Adipose tissue (tissue), 3 donors: ENCODE data around the gene DNAH1. TPM values are rescaled to one million over a fixed set of nuclear protein-coding genes. Genes with fewer than 3 reads are reported as not detected.

Experiments used
- H3K27ac ChIP-seq: one replicate; pipeline ENCODE4 v1.5.1; 2013; ENCODE audit warnings: low read depth, low read length
- WGBS, 3 donors: extraction: QIAGEN DNeasy Blood & Tissue Kit; methylation state at CpG; one replicate each; pipeline ENCODE4 v1.1.7; 2013; 5-methylcytosine and 5-hydroxymethylcytosine counted together
- polyA plus RNA-seq, 3 donors: library from polyadenylated mRNA; stranded (reverse); fragments of 200-250 nt; gene quantifications; one replicate each; pipeline ENCODE4 v1.2.3, GENCODE V29; 2013
- donor health status: healthy with polysubstance abuse.
- donor health status: Bipolar disorder and iron deficiency.
- donor health status: healthy.

The DNAH1 gene
- polyA plus RNA-seq, 3 donors: 2.4 to 10.7 (median 8.0) TPM

GRCh38 chr3:52350416-52350815 lies 34.3 kb downstream of the DNAH1 start:
- H3K27ac ChIP-seq: no peak overlapping the region
- WGBS, 3 donors: 93 to 95% (median 94%) methylated on average over 7 of the region's 7 CpGs

GRCh38 chr3:52350981-52351761 lies 35.1 kb downstream of the DNAH1 start:
- WGBS, 3 donors: 91 to 95% (median 92%) methylated on average over 11 of the region's 11 CpGs

DNA sequence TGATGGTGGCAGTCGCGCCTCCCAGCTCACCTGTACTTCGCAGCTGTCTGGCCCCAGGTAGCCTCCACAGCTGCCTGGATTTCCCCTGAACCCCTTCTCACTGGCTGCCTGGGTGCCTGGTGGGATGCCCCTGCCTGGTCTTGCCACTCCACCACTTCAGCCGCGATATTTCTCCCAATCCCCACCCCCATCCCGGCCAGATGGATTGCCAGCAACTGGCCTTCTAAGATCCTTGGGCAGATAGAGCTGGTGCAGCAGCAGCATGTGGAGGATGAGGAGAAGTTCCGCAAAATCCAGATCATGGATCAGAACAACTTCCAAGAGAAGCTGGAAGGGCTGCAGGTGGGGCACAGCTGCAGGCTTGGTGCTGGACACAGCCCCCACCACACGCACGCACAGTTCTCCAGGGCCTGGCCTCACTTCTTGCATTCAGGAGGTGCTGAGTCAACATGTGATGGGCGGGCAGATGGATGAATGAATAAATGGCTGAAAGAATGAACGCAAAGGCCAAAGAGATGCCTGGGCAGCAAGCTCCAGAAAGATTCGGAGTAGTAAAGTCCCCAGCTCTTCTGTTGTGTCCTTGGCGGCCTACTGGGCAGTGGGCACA lies 35.7 kb downstream of the DNAH1 start:
- WGBS, 3 donors: 93 to 96% (median 94%) methylated on average over 13 of the region's 13 CpGs
- H3K27ac ChIP-seq: no peak overlapping the region

More at GRCh38 chr3:52350981-52351761, 35.1 kb downstream of the DNAH1 start:
- no peak overlapping the region for H3K27ac ChIP-seq

DNA sequence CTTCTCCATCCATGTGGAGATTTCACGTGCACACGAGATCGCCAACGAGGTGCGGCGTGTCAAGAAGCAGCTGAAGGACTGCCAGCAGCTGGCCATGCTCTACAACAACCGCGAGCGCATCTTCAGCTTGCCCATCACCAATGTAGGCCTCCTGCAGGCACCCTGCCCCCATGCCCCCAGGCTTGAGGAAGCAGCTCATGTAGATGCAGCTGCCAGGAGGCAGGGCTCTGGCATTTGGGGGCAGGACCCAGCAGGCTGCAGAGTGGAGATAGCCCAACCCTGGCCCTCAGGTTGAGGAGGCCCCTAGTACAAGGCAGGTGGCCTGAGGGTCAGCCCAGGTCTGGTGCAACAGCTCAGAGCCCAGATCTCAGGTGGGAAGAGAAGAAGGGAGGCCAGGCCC lies 36.4 kb downstream of the DNAH1 start:
- no peak overlapping the region for H3K27ac ChIP-seq
- 95 to 97% (median 96%) methylated on average over 9 of the region's 9 CpGs for WGBS, 3 donors

DNA sequence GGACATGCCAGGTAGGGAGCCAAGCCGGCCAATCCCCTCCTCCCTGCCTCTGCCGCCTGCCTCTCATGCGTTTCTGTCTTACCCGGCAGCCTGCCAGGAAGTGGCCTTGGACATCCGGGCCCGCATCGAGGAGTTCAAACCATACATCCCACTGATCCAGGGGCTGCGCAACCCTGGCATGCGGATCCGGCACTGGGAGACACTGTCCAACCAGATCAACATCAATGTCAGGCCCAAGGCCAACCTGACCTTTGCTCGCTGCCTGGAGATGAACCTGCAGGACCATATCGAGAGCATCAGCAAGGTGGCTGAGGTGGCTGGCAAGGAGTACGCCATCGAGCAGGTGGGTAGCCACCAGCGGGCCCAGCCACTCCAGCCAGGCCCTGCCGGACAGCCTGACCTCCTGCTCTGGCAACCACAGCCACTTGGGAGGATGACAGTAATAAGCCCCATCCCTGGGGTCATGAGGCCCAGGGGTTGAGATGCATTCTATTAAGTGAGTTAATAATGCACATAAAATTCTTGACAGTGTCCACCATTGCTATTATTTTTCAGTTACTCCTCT lies 37.3 kb downstream of the DNAH1 start:
- H3K27ac ChIP-seq: no peak overlapping the region
- 81 to 95% (median 93%) methylated on average over 16 of the region's 16 CpGs for WGBS, 3 donors

- WGBS, 3 donors: 86 to 90% (median 87%) methylated on average over 12 of the region's 12 CpGs
- H3K27ac ChIP-seq: no peak overlapping the region
Measured at GRCh38 chr3:52354676-52355075, 38.6 kb downstream of the DNAH1 start.

- no peak overlapping the region for H3K27ac ChIP-seq
- 84 to 92% (median 91%) methylated on average over 11 of the region's 11 CpGs for WGBS, 3 donors
Measured at GRCh38 chr3:52355526-52355925, 39.4 kb downstream of the DNAH1 start.

DNA sequence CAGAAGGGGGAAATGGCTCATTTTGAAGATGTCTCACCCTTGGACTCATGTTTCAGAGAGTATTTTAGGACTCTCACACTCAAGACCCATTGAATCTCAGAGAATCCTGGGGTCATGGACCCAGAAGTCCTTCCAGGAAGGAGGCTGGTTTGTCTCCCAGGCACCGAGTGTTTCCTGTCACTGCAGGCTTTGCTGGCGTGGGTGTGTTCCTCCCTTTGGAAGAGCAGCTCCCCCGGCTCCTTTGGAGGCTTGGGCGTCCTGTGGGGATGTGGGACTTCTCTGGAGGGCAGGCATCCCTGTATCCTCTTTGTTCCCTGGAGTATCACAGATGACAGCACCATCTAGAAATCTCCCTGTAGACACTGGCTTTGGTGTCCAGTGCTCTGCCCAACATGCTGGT lies 40.0 kb downstream of the DNAH1 start:
- WGBS, 3 donors: 74 to 81% (median 78%) methylated on average over 4 of the region's 4 CpGs
- no peak overlapping the region for H3K27ac ChIP-seq

- WGBS, 3 donors: 93 to 94% (median 94%) methylated on average over 27 of the region's 27 CpGs
- H3K27ac ChIP-seq: no peak overlapping the region
Measured at GRCh38 chr3:52357151-52358080, 41.3 kb downstream of the DNAH1 start.

DNA sequence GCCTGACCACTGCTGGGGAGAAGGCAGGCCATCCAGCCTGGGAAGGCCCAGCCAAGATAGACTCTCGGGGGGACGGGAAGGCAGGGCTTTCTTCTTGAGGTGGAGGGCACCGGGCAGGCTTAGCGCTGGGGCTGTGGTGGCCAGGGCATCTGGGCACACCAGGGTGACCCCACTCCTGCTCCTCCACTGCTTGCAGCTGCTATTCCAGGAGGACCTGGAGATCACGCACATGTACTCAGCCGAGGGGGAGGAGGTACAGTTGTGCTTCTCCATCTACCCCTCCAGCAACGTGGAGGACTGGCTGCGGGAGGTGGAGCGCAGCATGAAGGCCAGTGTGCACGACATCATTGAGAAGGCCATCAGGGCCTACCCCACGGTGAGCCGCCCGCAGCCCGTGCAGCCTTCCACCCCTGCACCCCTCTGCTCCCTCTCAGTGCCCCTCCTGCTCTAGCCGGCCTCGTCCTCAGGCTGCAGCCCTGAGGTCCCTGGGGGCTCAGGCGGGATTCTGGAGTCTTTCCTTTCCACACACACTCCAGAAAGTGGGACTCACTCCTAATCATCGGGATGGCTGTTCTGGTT lies 42.3 kb downstream of the DNAH1 start:
- WGBS, 3 donors: 91 to 95% (median 92%) methylated on average over 15 to 18 of the region's 18 CpGs

GRCh38 chr3:52359116-52359855 lies 43.2 kb downstream of the DNAH1 start:
- WGBS, 3 donors: 92 to 95% (median 93%) methylated on average over 10 to 12 of the region's 12 CpGs
- no peak overlapping the region for H3K27ac ChIP-seq

More for the DNA sequence above, 42.3 kb downstream of the DNAH1 start:
- H3K27ac ChIP-seq: no peak overlapping the region

GRCh38 chr3:52361011-52361410 lies 44.9 kb downstream of the DNAH1 start:
- WGBS, 3 donors: 93 to 96% (median 95%) methylated on average over 9 of the region's 9 CpGs
- H3K27ac ChIP-seq: no peak overlapping the region

DNA sequence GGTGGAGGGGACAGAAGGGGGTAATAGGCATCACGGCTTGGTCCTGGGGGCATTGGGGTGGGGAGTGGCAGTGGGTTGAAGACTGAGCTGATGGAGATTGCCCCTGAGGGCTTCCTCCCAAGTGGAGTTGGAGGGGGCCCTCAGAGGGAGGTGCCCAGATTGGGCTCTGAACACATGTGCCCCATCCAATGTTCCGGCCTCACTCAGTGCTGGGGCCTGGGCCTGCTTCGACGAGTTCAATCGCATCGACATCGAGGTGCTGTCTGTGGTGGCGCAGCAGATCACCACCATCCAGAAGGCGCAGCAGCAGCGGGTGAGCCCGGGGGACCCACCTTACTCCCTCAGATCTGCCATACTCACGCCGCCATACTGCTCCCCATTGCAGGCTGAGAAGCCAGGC lies 45.3 kb downstream of the DNAH1 start:
- no peak overlapping the region for H3K27ac ChIP-seq
- WGBS, 3 donors: 96 to 97% (median 96%) methylated on average over 11 to 13 of the region's 13 CpGs

DNA sequence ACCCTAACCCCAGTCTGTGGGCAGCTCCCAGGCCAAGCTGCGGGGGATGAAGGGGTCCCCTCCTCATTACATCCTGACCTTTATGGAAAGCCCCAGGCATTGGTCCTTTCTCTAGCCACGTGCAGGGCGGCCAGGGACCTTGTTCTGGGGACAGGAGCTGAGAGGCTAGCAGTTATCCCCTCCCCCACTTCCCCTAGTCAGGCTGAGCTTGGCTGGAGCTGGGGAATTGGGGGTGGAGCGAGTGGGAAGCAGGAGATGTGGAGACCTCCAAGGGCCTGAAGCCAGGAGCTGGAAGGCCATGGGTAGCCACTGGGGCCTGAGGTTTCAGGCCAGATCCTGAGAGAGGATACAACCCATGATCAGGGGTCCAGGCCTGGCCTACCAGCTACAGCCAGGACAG lies 45.8 kb downstream of the DNAH1 start:
- 83 to 90% (median 86%) methylated on average over 4 of the region's 4 CpGs for WGBS, 3 donors
- no peak overlapping the region for H3K27ac ChIP-seq

- WGBS, 3 donors: 96 to 97% (median 97%) methylated on average over 19 of the region's 19 CpGs
Measured at GRCh38 chr3:52364322-52365035, 48.4 kb downstream of the DNAH1 start.

GRCh38 chr3:52366527-52366926 lies 50.4 kb downstream of the DNAH1 start:
- H3K27ac ChIP-seq: no peak overlapping the region
- WGBS, 3 donors: 84 to 89% (median 87%) methylated on average over 10 of the region's 10 CpGs

More at GRCh38 chr3:52364322-52365035, 48.4 kb downstream of the DNAH1 start:
- H3K27ac ChIP-seq: no peak overlapping the region
